GM18909 (cell line): ENCODE data around the gene CLEC18A.

Experiments
- ATAC-seq: cut with Tn5 transposase; IDR thresholded peaks from one replicate; pipeline ENCODE4 v1.9.1; 2021; ENCODE audit warnings: mild to moderate bottlenecking; ENCODE audit not compliant: unreplicated experiment, poor library complexity

Gene CLEC18A

GRCh38 chr16:69929480-69929879, 21.7 kb upstream of the CLEC18A start:
- ATAC-seq, result no peak

DNA sequence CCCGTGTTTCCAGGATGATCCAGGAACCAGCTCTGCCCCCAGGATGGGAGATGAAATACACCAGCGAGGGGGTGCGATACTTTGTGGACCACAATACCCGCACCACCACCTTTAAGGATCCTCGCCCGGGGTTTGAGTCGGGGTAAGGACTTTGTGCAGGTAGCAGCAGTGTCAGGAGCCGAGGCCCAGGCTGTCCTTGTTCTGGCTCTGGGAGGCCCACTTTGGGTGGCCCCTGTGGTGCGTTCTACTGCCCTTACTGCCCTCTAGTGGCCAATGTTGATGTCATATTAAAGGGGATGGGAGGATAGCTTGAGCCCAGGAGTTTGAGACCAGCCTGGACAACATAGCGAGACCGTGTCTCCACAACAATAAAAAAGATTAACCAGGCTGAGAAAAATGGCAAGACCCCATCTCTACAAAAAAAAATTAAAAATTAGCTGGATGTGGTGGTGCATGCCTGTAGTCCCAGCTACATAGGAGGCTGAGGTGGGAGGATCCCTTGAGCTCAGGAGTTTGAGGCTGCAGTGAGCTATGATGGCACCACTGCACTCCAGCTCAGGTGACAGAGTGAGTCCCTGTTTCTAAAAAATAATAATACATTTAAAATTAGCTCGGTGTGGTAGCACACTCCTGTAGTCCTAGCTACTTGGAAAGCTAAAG, 20.9 kb upstream of the CLEC18A start:
- ATAC-seq, result no peak

- no peak for ATAC-seq
Measured at GRCh38 chr16:69931631-69932030, 19.5 kb upstream of the CLEC18A start.

GRCh38 chr16:69932228-69932627, 18.9 kb upstream of the CLEC18A start:
- ATAC-seq, result no peak

- ATAC-seq, result no peak
Measured at GRCh38 chr16:69932691-69933392, 18.3 kb upstream of the CLEC18A start.

DNA sequence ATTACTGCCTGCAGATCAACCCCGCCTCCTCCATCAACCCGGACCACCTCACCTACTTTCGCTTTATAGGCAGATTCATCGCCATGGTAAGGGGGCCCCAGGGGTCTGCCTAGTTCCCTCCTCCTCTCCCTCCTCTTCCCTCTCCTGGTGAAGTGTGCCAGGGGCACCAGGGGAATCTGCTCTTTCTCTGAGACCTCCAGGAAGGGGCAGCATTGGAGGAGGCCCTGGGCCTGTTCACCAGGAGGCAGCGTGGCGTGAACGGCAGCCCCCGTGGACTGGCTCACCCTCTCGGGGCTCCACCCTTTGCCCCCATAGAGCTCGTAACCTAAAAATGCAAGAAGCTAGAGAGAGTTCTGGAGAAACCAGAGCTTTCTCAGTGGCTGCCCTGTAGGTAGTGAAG, 17.1 kb upstream of the CLEC18A start:
- no peak for ATAC-seq

DNA sequence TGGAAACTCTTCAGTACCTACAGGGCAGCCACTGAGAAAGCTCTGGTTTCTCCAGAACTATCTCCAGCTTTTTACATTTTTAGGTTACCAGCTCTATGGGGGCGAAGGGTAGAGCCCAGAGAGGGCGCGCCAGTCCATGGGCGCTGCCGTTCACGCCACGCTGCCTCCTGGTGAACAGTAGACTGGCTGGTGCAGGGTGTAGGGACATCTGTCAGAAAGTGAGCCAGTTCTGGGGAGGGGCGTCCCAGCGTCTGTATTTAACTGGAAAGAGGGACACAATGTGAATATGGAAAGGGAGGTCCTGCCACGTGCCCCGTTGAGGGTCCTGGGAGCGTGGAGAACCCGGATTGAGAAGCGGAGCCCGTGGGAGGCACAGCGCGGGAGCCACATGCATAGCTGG, 16.4 kb upstream of the CLEC18A start:
- ATAC-seq, result no peak

- no peak for ATAC-seq
Measured at GRCh38 chr16:69935278-69935711, 15.8 kb upstream of the CLEC18A start.

GRCh38 chr16:69935740-69936139, 15.4 kb upstream of the CLEC18A start:
- no peak for ATAC-seq

GRCh38 chr16:69936252-69936651, 14.9 kb upstream of the CLEC18A start:
- no peak for ATAC-seq

- no peak for ATAC-seq
Measured at GRCh38 chr16:69936751-69937211, 14.4 kb upstream of the CLEC18A start.

- ATAC-seq, result no peak
Measured at GRCh38 chr16:69937465-69937951, 13.6 kb upstream of the CLEC18A start.

GRCh38 chr16:69938981-69939820, 11.9 kb upstream of the CLEC18A start:
- ATAC-seq, result no peak

GRCh38 chr16:69939821-69940585, 11.1 kb upstream of the CLEC18A start:
- ATAC-seq, result no peak

DNA sequence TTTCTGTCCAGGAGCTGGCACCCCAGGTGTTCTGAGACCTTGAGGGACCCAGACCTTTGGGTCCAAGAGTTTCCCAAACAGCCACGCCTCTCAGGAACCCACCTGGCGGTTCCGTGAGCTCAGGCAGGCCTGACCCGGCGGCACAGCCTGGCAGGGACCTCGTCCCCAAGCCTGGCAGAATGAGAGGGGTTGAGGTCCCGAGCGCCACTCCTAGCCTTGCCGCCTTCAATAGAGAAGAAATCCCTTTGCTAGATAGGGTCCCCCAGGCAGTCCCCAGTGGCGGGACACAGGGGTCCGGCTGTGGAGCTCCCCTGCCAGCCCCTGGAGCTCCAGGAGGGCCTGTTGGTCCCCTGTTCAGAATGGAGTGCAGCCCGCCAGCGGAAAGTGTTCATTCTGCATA, 10.5 kb upstream of the CLEC18A start:
- no peak for ATAC-seq

DNA sequence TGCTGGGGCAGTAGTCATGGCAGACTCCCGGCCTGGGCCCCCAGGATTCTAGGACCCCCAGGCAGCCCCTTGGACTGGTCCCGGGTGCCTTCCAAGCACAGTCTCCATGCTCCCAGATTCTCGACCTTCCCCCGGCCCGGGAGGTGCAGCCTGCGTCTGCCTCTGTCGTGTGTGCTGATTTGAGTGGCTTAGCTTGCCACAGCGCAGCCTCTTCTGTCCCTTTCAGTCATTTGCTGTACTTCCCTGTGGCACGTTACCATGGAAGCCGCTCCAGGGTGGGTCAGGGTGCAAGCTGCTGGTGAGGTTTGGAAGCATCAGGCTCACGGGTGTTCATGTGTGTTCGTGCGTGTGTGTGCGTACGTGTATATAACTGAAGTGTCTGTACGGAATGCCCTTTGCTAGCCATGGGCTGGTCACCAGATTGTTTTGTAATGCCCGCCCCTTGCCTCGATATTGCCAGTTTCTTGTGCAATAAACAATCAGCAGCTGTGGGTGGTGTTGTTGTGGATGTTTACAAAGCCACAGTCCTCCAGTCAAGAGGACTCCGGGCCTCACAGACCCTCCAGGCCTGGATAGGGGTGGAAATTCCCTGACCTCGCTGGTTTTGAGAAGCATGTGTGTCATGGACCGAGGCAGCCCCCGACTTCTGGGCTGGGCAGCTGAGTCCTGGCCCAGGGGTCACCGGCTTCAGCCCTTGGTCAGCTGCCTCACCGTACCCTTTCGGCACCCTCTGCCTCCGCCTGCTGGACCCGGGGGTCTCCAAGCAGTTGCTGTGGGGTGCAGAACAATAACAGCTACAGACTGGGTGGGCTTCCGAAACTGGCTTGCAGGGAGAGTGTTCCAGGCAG, 9.7 kb upstream of the CLEC18A start:
- no peak for ATAC-seq

DNA sequence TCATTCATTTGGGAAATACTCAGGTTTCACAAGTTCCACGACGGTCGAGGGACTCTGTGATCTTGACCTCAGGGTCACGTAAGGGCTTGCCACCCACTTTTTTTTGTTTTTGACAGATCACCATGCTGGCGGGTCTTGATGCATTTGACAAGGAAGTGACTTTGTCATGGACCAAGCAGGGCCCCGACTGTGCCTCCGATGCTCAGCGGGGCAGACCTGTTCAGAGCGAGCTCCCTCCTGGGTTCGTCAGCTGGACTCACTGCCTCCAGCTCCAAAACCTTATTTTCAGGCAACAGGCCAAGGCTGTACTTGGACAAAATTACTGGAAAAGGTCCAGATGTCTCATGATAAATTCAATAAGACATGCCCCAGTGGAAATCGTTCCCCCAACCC, 9.0 kb upstream of the CLEC18A start:
- ATAC-seq, result no peak

DNA sequence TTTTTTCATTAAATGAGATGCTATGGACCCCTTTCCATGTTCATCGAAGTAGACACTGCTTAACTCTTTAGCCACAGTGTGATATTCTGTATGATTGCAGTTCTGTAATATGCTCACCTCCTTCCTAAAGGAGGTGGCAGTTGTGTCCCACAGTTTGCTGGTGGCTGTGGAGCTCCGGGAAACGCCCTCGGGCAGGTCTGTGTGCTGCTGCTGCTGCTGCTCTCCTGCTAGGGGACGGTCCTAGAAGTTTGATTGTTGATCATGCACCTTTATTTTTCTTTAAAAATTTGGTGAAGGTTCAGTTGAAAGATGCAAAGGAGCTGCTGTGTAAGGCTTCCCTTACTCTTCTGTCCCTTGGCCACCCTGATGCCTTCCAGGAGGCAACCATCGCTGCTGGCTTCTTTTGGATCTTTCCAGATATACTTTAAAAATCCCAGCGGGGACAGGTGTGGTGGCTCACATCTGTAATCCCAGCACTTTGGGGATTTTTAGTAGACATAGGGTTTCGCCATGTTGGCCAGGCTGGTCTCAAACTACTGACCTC, 8.4 kb upstream of the CLEC18A start:
- no peak for ATAC-seq
